Type B pancreatic cell (in vitro differentiated cells): ENCODE results near the gene CEACAM21. TPM values are rescaled to one million over a fixed set of nuclear protein-coding genes. Genes with fewer than 3 reads are reported as not detected.

ENCODE experiments used
- DNase-seq: peaks from one replicate; pipeline ENCODE4 v3.0.0; 2021; ENCODE audit warnings: mixed read lengths; ENCODE audit not compliant: unreplicated experiment; ENCODE audit errors: extremely low spot score
- H3K27ac Mint-ChIP-seq: 2 replicates; pipeline ENCODE4 v1.8.0; 2021; ENCODE audit warnings: mild to moderate bottlenecking, mixed read lengths
- H3K27me3 Mint-ChIP-seq: 2 replicates; pipeline ENCODE4 v1.8.0; 2021; ENCODE audit warnings: mixed read lengths
- H3K36me3 Mint-ChIP-seq: 2 replicates; pipeline ENCODE4 v1.8.0; 2021; ENCODE audit warnings: mixed read lengths
- H3K4me1 Mint-ChIP-seq: one replicate; pipeline ENCODE4 v1.8.0; 2021; ENCODE audit warnings: mixed read lengths; ENCODE audit not compliant: unreplicated experiment
- H3K4me3 Mint-ChIP-seq: 2 replicates; pipeline ENCODE4 v1.8.0; 2021; ENCODE audit warnings: mild to moderate bottlenecking, mixed read lengths
- H3K9me3 Mint-ChIP-seq: 2 replicates; pipeline ENCODE4 v1.8.0; 2021; ENCODE audit warnings: mixed read lengths
- total RNA-seq: library from RNA; stranded (reverse); gene quantifications from 2 replicates; pipeline ENCODE4 v1.2.1, GENCODE V29; 2021; ENCODE audit warnings: low replicate concordance
- TF ChIP-seq, protein P1 (sequence below): fragments of 200-600 bp; sonication (generic); conservative IDR thresholded peaks from 2 replicates; pipeline ENCODE4 v1.5.0; 2021; ENCODE audit warnings: antibody characterized with exemption, mild to moderate bottlenecking

Gene CEACAM21
- total RNA-seq, 1 donor from 2014 or later = not detected

DNA sequence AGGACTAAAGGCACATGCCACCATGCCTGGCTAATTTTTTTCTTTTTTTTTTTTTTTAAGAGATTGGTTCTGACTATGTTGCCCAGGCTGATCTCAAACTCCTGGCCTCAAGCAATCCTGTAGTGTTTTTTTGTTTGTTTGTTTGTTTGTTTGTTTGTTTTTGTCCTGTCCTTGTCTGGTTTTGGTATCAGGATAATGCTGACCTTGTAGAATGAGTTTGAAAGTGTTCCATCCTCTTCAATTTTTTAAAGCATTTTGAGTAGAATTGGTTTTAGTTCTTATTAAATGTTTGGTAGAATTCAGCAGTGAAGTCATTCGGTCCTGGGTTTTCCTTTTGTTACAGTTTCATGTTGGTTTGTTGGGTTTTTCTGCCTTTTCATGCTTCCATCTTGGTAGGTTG is 31.7 kb downstream of the CEACAM21 start:
- H3K4me1 Mint-ChIP-seq = no peaks in the 10 kb centered on the region
- DNase-seq = no peak
- H3K9me3 Mint-ChIP-seq = no peaks in the 10 kb centered on the region
- H3K27ac Mint-ChIP-seq = no peak overlapping the region
- TF ChIP-seq, protein P1, sequence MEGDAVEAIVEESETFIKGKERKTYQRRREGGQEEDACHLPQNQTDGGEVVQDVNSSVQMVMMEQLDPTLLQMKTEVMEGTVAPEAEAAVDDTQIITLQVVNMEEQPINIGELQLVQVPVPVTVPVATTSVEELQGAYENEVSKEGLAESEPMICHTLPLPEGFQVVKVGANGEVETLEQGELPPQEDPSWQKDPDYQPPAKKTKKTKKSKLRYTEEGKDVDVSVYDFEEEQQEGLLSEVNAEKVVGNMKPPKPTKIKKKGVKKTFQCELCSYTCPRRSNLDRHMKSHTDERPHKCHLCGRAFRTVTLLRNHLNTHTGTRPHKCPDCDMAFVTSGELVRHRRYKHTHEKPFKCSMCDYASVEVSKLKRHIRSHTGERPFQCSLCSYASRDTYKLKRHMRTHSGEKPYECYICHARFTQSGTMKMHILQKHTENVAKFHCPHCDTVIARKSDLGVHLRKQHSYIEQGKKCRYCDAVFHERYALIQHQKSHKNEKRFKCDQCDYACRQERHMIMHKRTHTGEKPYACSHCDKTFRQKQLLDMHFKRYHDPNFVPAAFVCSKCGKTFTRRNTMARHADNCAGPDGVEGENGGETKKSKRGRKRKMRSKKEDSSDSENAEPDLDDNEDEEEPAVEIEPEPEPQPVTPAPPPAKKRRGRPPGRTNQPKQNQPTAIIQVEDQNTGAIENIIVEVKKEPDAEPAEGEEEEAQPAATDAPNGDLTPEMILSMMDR = no peak
- no peak overlapping the region for H3K4me3 Mint-ChIP-seq
- H3K27me3 Mint-ChIP-seq = no peaks in the 10 kb centered on the region
- H3K36me3 Mint-ChIP-seq = no peaks in the 10 kb centered on the region

DNA sequence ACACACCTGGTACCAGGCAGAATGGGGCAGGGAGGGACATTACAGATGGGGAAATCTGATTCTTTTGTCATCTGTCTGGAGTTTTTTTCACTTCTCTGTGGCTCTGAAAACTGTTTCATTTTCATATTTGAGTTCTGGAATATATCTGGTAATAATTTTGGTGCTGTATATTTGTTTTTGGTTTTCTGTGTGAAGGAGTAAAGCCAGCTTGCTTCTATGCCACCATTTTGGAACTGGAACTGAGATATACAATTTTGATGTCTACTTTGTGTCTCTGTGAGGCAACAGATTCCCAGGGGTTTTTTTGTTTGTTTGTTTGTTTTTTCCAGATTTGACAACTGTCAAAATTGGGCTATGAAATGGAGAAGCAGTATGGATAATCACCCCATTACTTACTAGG is 34.8 kb downstream of the CEACAM21 start:
- H3K36me3 Mint-ChIP-seq = no peaks in the 10 kb centered on the region
- H3K27ac Mint-ChIP-seq = no peak overlapping the region
- DNase-seq = no peak
- peaks cover 7% of the 10 kb centered on the region for H3K9me3 Mint-ChIP-seq
- H3K4me1 Mint-ChIP-seq = no peaks in the 10 kb centered on the region
- H3K4me3 Mint-ChIP-seq = no peak overlapping the region
- no peaks in the 10 kb centered on the region for H3K27me3 Mint-ChIP-seq
- TF ChIP-seq, protein P1 = no peak

- H3K4me1 Mint-ChIP-seq = no peaks in the 10 kb centered on the region
- TF ChIP-seq, protein P1 = no peak
- no peaks in the 10 kb centered on the region for H3K36me3 Mint-ChIP-seq
- H3K27ac Mint-ChIP-seq = no peak overlapping the region
- no peaks in the 10 kb centered on the region for H3K27me3 Mint-ChIP-seq
- no peak for DNase-seq
- peaks cover 11% of the 10 kb centered on the region for H3K9me3 Mint-ChIP-seq
- H3K4me3 Mint-ChIP-seq = no peak overlapping the region
These were observed 36.5 kb downstream of the CEACAM21 start for GRCh38 chr19:41612483-41612882.

- Mint-ChIP-seq H3K27me3 (no peaks in the 10 kb centered on the region), H3K36me3 (no peaks in the 10 kb centered on the region), H3K9me3 (peaks cover 11% of the 10 kb centered on the region)
These were observed 39.2 kb downstream of the CEACAM21 start for GRCh38 chr19:41615207-41615606.

GRCh38 chr19:41616792-41617621 is 41.0 kb downstream of the CEACAM21 start:
- Mint-ChIP-seq H3K4me1 (no peaks in the 10 kb centered on the region), H3K4me3 (no peak overlapping the region), H3K36me3 (no peaks in the 10 kb centered on the region), H3K27me3 (no peaks in the 10 kb centered on the region), H3K27ac (no peak overlapping the region), H3K9me3 (peaks cover 11% of the 10 kb centered on the region)
- DNase-seq = peak; percentile 36
- TF ChIP-seq, protein P1 = no peak

More at GRCh38 chr19:41615207-41615606, 39.2 kb downstream of the CEACAM21 start:
- H3K4me1 Mint-ChIP-seq = no peaks in the 10 kb centered on the region
- H3K27ac Mint-ChIP-seq = no peak overlapping the region
- no peak for DNase-seq
- TF ChIP-seq, protein P1 = no peak
- no peak overlapping the region for H3K4me3 Mint-ChIP-seq
